Measurements from ENCODE around the gene GABBR2.
"Not testable (repeated sequence)": the region's sequence is repeated elsewhere in the genome, so short reads cannot be mapped to it uniquely, and the experiment has no call there.

GABBR2 gene

DNA sequence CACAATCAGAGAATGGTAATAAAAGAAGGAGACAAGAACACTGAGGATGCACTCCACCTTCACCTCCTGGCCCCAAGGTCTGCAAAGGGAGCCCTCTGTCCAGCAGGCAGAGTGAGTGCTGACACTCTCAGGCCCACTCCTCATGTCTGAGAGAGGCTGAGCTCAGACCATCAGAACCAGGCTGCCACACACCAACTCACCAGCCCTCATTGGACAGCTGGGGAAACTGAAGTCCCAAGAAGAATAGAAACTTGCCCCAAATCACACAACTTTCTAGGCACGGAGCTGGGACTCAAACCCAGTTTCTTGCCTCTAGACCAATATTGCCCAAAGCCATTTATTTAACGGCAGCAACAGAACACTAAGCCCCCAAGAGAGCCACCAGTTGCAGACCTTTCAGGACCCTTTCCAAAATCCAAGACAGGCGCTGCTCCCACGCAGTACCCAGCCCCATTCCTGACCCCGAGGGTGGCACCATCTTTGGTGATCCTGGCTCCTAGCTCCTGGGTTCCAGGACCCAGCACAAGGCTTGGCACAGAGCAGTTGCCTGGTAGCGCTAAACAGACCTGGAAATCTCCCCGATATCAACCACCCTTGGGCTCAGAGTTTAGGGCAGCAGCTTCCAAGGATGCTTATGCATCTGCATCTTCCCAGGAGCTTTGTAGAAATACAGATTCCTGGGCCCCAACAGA is 192.4 kb downstream of the GABBR2 start:
- no peak for DNase-seq (ENCODE audit: low read depth in 2 of 2)

DNA sequence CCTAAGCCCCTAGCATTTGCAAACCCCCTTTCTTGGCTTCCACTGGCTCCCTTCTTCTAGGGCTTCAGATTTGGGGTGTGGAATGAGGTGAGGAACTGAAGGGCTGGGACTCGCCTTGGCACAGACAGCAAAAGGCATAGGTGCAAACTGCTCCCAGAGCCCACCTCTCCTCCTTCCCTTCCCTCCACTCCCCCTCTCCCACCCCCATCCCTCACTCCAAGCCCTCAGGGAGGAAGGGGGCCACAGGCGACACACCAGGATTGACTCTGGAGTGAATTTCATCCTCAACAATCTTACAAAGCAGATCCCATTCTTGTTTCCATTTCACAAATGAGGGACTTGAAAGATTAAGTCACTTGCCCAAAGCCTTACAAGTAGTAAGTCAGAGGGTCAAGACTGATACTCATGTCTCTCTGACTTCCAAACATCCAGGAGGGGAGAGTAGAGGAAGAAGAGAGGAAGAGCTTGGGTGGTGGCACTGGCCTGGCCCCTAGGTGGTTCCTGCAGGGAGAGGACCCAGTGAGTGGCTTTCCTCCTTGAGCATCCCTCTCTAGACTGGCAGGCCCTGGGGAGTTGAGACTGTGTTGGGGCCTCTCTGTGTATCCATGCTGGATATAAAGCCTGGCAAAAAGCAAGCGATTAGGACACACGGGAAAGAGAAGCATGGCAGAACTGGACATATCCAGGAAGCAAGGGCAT is 193.1 kb downstream of the GABBR2 start:
- DNase-seq (ENCODE audit: low read depth in 2 of 2), result no peak

DNA sequence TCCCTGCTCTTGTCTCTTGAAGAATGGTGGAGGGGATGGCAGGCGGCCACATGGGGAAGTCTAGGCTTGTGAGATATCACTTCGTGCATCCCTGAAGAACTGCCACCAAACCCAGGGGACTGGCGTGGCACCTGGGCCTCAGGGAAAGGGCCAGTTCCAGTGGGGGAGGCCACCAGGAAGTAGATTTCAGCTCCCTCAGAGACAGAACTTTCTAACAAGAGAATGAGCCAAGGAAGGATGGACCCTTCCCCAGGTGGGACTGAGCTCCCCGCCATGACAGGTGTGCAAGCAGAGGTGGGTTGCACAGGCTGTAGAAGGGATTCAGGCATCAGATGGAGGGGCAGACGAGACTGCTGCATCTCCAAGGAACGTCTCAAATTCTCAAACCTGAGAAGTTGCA is 193.9 kb downstream of the GABBR2 start:
- no peak for DNase-seq (ENCODE audit: low read depth in 2 of 2)

DNA sequence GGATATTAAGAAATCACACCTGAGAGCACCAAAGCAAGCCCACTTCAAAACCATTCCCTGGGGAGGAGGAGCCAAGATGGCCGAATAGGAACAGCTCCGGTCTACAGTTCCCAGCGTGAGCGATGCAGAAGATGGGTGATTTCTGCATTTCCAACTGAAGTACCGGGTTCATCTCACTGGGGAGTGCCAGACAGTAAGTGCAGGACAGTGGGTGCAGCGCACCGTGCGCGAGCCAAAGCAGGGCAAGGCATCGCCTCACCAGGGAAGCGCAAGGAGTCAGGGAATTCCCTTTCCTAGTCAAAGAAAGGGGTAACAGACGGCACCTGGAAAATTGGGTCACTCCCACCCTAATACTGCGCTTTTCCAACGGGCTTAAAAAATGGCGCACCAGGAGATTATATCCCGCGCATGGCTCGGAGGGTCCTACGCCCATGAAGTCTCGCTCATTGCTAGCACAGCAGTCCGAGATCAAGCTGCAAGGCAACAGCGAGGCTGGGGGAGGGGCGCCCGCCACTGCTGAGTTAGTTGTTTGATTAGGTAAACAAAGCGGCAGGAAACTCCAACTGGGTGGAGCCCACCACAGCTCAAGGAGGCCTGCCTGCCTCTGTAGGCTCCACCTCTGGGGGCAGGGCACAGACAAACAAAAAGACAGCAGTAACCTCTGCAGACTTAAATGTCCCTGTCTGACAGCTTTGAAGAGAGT is 200.4 kb downstream of the GABBR2 start:
- not testable (repeated sequence) for DNase-seq (ENCODE audit: low read depth in 2 of 2)

DNA sequence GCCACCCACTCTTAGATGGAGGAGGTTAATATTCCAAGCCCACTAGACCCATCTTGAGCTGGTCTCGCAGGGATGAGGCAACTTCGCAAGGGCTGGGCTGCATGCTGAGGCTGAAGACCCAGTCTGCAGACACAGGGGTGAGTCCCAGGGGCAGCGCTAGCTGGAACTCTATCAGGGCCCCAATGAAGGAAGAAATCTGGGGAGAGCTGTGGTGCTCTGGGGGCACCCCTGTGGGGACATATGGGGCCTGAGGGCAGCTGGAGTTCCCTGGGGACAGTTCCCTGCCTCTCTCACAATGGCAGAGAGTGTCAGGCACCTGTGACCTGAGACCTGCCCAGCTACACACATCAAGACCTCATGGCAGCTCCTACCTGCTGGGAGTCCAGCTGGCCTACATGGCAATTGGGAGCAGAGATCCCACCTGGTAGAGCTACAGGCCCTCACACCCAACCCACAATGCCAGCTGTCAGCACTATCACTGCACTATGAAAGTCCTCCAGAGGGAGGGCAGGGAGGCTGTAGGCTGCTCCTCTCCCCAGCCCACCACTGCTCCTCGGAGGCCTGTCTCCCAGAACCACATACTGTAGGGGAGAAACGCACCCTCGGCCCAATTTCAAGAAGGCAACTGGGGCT is 202.2 kb downstream of the GABBR2 start:
- DNase-seq (ENCODE audit: low read depth in 2 of 2), result no peak

DNA sequence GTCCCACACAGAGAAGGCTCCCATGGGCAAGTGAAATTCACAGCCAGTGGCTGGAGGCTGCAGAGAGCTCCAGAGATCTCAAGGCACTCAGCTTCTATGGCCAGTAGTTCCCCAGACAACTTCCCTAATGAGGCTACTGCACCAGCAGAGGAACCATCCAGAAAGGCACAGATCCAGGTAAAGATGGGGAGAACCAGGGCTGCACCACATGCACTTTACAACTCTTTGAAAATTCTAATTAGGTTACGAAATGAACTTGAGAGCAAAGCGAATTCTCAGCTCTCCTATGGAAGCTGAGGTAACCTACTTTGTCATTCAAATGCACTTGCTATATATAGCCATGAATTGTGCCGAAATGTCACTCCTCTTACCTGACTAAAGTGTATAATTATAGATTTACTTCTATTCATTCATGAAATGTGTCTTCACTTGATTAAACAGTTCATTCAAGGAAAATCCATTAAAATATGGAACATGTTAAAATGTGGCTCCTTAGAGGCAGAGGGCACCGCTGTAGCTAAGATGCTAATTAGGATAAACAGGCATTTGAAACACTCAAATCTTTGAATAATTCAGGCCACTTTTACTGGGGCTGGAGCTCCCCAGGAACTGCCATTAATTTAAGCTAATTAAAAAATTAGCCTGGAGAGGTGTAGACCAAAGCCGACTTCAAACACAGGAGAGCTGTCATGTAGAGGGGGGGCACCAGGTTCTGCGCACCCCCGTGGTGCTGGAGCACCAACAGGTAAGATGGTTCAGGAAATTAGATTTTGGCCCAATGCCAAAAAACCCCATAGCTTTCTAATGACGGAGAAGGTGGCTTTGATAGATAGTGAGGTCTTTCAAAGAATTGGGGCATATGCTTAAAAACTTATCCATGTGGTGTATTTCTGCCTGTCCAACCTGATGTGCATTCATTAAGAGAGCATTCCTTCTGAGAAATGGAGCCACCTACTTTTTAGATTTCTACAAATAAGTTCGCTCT is 204.1 kb downstream of the GABBR2 start:
- no peak for DNase-seq (ENCODE audit: low read depth in 2 of 2)

DNA sequence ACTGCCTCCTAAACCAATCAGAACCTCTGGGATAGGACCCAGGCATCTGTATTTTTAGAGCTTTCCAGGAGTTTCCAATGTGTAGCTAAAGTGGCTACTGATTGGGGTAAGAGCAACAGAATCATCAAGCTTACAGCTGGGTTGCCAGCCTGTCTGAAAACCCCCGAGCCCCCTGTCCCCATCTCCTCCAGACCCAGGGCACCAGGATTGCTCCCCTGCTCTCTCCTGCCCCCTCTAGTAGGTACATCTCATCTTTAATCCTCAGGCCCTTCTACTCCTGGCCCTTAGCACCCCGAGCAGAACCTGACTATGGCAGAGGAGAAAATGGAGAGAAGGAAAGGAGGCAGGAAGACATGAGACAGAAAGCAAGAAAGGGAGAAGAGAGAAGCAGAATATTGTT is 204.9 kb downstream of the GABBR2 start:
- no peak for DNase-seq (ENCODE audit: low read depth in 2 of 2)

DNA sequence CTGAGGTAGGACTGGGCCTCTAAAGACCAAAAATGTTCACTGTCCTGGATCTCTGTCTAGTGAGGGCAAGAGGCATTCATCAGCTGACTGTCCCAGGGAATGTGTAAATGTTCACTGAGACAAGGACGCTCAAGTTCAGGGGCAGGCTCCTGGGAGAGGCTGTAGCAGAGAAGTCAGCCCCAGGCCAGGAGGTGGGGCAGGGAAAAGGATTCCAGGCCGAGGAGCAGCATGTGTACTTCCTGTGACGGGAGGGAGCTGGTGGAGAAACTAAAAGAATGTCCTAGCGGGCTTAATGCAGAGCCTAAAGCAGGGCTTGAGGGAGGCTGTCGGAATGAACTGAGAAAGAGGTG is 205.8 kb downstream of the GABBR2 start:
- DNase-seq (ENCODE audit: low read depth in 2 of 2), result no peak

DNA sequence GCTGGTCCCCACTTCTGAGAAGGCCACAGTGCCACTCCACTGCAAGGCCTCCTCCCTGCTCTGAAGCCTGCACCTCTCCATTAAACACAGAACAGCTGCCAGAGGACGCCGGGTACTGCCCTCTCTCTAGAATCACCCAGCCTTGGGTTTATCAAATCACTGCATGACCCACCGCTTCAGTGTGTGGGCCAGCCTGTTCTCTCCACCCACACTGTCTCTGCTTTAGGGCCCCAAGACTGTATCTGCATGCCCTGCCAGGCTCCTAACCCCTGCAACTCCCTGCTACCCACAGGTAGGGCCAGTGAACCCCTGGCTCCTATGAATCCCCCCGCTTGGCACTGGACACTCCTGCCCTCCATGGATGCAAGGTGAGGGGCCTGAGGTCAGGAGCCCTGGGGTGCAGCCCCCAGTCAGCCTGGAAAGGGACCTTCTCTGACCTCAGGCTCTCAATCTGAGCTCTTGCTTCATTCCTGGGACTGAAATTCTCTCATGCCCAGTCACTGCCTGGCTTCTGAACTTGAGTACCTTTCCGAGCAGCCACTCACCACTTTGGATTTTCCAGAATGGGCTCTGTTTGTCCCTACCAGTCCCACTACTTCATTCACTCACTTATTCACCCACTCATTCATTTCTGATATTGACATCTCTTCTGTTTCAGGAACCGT is 206.3 kb downstream of the GABBR2 start:
- no peak for DNase-seq (ENCODE audit: low read depth in 2 of 2)

DNA sequence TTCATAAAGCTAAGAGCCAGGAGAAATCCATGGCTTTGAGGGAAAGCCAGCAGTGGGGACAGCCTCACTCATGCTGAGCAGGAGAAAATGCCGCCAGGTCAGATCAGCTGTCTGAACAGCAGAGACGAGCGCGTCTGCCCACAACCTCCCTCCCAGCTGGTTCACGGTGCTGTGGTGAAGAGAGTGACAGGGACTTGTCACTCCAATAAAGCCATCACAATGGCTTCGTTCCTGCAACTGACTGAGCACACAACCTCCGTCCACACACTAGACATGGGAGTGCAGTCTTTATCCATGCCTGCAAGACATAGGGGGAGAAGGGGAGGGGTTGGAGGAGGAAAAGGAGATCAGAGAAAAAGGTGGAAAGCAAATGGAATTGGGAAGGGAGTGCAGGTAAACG is 206.9 kb downstream of the GABBR2 start:
- no peak for DNase-seq (ENCODE audit: low read depth in 2 of 2)

DNA sequence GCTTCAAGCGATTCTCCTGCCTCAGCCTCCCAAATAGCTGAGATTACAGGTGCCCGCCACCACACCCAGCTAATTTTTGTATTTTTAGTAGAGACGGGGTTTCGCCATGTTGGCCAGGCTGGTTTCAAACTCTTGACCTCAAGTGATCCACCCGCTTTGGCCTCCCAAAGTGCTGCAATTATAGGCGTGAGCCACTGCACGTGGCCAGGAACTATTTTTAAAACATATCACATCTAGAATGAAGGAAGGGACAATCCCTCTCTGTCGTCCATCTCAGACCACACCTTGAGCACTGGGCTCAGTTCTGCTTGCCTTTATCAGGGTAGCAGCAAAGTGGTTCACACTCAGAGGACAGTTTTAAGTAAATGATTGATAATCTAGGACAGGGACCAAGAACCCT is 207.5 kb downstream of the GABBR2 start:
- DNase-seq (ENCODE audit: low read depth in 2 of 2), result not testable (repeated sequence)

DNA sequence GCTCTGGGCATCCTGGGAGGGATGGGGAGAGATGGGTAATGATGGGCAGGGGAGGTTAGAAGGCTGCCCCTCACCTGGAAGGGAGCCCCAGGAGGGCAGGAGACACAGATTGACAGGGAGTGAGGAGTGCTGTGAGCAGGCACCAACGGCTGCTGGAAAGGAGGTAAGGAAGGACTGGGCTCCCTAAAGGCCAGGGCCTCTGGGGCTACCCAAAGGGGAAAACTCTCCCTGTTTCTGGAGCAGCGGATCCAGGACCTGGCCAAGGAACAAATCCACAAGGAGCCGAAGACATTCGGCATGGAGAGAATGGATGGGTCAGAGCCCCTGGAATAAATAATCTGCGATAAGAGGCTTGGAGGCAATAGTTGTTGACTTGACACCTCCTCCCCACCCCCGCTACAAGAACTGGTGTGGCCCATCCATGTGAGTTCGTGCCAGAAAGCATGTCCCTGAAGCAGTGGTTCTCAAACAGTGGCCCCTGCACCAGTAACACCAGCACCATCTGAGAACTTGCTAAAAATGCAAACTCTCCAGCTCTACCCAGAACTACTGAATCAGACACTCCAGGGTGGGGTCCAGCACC is 208.3 kb downstream of the GABBR2 start:
- no peak for DNase-seq (ENCODE audit: low read depth in 2 of 2)

DNA sequence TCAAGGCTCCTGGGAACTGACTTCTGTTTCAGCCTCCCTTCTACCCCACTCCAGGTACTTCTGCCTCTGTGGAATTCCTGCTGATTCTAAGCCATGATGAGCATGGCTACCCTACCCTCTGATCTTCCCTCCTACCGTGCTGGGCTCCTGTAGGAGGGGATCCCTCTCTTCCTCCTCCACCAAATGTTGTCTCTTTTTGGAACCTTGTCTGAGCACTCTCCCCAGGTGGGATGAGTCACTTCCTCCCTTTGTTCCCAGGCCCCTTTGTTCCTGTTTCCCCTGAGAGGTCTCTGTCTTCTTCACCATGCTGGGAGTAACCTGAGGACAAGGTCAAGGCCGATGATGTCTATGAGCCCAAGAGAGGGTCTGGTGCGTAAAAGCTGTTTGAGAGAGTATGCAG is 213.2 kb downstream of the GABBR2 start:
- no peak for DNase-seq (ENCODE audit: low read depth in 2 of 2)

DNA sequence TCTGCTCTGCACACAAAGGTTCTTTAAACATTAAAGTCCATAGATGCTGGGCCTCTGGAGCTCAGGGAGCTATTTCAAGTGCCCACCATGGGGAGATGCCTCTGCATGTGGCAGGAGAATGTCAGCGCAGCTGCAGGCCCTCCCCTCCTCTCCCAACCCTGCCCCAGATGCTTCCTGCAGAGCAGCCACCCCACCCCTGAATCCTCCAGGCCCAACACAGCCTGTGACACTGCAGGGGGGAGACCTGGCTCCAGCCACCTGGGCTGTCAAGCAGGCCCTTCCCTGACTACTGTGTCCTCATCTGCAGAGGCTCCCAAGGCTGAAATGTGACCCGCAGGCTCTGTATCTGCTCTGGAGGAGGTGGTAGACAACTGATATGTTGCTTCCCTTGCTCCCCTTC is 213.9 kb downstream of the GABBR2 start:
- no peak for DNase-seq (ENCODE audit: low read depth in 2 of 2)

DNA sequence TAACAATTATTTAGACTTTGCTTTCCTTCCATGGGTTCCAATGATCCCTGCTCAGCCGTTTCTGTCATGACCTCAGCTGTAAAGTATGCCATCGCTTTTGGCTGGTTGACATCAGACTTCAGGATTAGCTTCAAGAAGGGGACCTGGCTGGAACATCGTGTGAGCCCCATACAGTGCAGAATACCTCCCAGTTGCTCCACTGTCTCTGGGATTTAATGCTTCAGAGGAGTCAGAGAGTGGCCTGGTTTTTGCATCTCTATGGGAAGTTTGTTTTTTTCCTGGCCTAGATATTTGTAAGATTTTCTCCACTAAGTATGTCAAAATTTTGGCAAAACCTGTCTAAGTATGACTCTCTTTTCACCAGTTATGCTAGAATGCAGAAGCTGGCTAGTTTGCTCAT is 216.9 kb downstream of the GABBR2 start:
- DNase-seq (ENCODE audit: low read depth in 2 of 2), result no peak

DNA sequence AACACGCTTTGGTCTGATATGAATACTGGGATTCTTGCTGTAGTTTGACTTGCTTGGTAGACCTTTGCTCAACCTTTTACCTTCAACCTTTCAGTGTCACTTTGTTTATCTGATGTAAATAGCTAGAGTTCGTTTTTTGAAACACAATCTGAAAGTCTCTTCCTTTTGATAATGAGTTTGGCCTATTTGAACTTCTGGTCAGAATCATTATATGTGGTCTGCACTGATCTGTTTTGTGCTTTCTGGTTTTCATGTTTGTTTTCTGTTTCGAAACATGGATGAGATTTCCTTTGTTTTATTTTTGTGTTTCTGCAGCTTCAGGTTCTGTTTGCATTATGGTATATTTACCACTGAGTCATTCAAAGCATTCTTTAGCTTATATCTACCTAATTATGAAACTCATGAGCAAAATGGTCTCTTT is 217.5 kb downstream of the GABBR2 start:
- DNase-seq (ENCODE audit: low read depth in 2 of 2), result no peak

DNA sequence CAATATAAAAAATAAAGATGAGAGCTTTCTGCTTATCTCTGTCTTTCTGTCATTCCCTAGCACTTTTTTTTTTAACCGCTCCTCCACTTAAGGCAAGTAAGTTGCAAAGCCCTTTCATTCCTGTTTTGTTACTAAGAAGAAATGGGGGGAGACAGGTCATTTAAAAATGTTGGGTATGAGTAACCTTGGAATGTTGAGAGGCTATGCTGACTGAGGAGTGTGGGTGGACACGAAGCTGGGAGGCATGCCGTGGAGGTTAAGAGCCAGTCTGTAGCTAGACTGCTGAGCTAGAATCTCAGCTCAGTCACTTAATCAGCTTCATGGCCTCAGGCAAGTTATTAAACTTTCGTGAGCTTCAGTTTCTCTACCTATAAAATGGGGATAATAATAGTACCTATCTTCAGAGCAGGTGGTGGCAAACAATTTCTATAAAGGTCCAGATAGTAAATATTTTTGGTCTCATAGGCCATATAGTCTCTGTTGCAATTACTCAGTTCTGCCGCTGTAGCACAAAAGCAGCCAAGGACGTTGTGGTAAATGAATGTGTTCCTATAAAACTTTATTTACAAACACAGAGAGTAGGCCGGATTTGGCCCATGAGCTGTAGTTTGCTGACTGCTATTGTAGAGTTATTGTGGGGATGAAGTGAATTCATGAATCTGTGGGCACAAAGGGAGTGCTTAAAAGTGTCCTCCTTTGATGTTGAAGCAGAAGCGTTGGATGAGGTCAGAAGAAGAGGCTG is 220.0 kb downstream of the GABBR2 start:
- no peak for DNase-seq (ENCODE audit: low read depth in 2 of 2)

DNA sequence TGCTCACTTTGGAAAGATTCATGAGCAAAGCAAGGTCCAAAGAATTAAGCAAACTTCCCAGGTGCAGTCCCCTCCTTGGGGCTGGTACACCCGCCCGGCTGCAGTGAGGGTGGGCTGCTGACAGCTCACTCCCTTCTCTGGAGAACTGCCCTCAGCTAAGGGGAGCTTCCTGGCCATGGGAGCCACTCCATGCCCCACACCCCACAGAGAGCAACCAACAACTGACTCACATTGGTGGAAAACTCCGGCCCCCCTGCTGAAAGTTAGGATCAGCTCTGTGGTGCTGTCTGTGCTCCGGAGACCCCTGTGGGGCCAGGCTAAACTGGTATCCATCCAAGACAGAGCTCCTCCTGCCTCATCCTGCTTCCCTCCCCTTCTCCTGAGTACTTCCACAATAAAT is 223.0 kb downstream of the GABBR2 start:
- no peak for DNase-seq (ENCODE audit: low read depth in 2 of 2)

DNA sequence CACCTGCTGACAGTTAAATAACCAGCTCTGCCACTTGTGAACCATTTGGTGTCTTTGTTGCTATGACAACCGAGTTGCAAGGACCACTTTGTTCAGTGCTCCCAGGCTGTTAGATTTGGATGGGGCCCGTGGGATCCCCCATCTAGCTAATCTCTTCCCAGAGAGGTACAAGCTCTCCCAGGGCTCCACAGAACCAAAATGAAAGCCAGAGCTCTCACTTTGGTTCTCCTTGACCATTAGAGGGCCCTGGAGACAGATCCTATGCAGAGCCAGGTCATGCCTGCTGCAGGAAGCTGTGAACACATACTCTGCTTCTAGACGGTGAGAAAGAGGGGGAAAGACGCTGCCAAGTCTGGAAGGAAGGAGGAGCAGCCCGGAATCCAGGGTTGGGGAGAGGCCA is 224.6 kb downstream of the GABBR2 start:
- DNase-seq (ENCODE audit: low read depth in 2 of 2), result no peak

DNA sequence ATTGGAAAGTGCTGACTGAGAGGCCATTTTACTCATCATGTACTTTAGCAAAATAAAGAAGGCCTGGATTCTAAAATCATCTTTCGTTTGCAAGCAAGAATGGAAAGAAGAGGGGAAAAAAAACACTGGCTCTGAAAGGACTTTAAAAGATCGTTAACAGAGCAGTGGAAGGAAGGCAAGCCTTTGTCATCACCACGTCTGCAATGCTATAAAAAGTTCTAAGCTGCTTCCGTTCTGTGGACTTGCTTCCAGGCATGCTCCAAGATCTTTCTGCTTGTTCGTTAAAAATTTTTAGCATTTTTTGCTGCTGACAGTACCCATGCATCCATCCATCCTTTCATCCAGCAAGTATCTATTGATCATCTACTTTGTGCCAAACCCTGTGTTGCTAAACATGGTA is 226.5 kb downstream of the GABBR2 start:
- DNase-seq (ENCODE audit: low read depth in 2 of 2), result no peak

Measured in stimulated activated CD8-positive, alpha-beta memory T cell treated with anti-CD3 and anti-CD28 coated beads, Interleukin-2, amount 100 ng/mL, for 48 hours (primary cell).